Measurements from ENCODE around the gene ZMYM4.

The ZMYM4 gene

DNA sequence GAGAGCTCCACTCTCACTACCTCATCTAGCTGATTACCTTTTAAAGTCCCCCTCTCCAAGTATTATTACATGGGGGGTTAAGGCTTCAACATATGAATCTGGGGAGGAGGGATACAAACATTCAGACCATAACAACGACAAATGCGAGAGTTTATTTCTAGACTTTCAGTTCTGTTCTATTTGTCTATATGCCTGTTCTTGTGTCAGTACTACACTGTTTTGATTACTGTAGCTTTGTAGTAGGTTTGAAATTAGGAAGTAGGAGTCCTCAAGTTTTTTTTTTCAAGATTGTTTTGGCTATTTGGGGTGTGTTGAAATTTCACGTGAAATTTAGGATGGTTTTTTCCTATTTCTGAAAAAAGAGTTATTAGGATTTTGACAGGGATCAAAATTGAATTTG, 16.3 kb downstream of the ZMYM4 start:
- H3K4me3 ChIP-seq (ENCODE audit: low read depth, low read length), result no peak overlapping the region
- TF ChIP-seq CTCF (IDR thresholded peaks at IDR 0.05; ENCODE audit: low read depth, low read length), result no peak
- no peak for TF ChIP-seq MAX (IDR thresholded peaks at IDR 0.05; ENCODE audit: low read depth, low read length)
- TF ChIP-seq POLR2A (IDR thresholded peaks at IDR 0.05; ENCODE audit: extremely low read depth, insufficient read length), result no peak
- TF ChIP-seq MYC (IDR thresholded peaks at IDR 0.05; ENCODE audit: low read depth, low read length), result no peak
- DNase-seq (ENCODE audit: low read depth), result no peak

DNA sequence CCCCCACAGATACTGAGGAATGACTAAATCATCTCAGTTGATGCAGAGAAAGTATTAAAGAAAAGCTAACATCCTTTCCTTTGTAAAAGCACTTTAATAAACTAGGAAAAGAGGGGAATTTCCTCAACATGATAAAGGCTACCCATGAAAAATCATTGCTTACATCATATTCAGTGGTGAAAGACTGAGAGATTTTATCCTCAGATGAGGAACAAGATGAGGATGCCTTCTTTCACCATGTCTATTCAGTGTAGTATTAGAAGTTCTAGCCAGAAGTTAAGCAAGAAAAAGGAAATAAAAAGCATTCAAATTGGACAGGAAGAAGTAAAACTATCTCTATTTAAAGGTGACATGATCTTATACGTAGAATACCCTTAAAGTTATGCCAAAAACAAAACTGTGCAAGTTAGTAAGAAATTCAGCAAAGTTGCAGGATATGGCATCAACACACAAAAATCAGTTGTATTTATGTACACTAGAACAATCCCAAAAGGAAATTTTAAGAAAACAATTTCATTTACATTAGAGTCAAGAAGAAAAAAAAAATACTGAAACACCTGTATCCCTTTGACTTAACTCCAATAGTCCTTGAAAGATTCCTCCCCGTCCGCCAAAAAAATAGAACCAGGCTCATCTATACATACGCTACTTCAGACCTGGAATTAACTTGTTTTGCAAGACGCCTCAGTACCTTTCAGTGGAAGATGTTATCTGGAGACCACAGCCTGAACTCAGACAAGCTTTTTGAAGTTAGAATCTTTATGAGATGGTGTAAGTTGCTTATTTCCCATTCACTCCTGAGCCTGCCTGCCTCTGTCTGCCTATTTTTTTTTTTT, 17.5 kb downstream of the ZMYM4 start:
- no peak for DNase-seq (ENCODE audit: low read depth)
- no peak overlapping the region for H3K4me3 ChIP-seq (ENCODE audit: low read depth, low read length)
- TF ChIP-seq MAX (IDR thresholded peaks at IDR 0.05; ENCODE audit: low read depth, low read length) (no peak), CTCF (IDR thresholded peaks at IDR 0.05; ENCODE audit: low read depth, low read length) (no peak), MYC (IDR thresholded peaks at IDR 0.05; ENCODE audit: low read depth, low read length) (no peak), POLR2A (IDR thresholded peaks at IDR 0.05; ENCODE audit: extremely low read depth, insufficient read length) (no peak)

DNA sequence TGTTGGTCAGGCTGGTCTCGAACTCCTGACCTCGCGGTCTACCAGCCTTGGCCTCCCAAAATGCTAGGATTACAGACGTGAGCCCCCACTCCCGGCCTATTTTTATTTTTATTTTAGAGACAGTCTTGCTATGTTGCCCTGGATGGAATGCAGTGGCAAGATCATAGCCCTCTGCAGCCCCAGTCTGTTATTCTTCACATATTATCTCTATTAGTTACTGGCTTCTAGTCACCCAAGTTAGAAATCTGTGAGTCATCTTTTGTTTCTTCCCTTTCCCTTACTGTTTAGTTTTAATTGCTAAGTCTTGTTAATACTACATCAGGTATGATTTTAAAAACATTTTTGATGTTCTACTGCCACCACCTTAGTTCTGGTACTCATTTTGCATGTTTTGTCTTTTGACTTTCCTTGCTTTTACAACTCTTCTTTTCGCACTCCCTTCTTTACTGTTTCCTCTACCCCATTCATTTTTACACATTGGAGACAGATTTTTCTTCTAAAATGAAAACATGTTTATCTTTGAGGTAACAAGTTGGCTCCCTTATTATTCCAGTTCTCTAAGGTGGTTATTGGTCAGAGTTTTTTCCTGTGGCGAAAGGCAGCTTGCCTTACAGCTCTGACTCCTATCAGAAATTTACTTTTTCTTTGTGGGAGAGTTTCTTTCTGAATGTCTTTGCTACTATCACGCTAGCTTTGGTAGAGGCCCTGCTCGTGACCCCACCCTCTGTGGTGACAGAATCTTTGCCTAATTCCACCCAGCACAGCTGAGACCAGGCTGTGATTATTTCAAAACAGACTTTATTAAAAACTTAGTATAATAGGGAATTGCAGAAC, 19.5 kb downstream of the ZMYM4 start:
- no peak for DNase-seq (ENCODE audit: low read depth)
- TF ChIP-seq POLR2A (IDR thresholded peaks at IDR 0.05; ENCODE audit: extremely low read depth, insufficient read length) (no peak), CTCF (IDR thresholded peaks at IDR 0.05; ENCODE audit: low read depth, low read length) (no peak), MAX (IDR thresholded peaks at IDR 0.05; ENCODE audit: low read depth, low read length) (no peak), MYC (IDR thresholded peaks at IDR 0.05; ENCODE audit: low read depth, low read length) (no peak)

GRCh38 chr1:35288761-35289160, 20.3 kb downstream of the ZMYM4 start:
- no peak for DNase-seq (ENCODE audit: low read depth)
- TF ChIP-seq MAX (IDR thresholded peaks at IDR 0.05; ENCODE audit: low read depth, low read length), result no peak
- no peak for TF ChIP-seq MYC (IDR thresholded peaks at IDR 0.05; ENCODE audit: low read depth, low read length)
- TF ChIP-seq POLR2A (IDR thresholded peaks at IDR 0.05; ENCODE audit: extremely low read depth, insufficient read length), result no peak
- no peak for TF ChIP-seq CTCF (IDR thresholded peaks at IDR 0.05; ENCODE audit: low read depth, low read length)
- H3K4me3 ChIP-seq (ENCODE audit: low read depth, low read length), result no peak overlapping the region

More for the DNA sequence above, 19.5 kb downstream of the ZMYM4 start:
- no peak overlapping the region for H3K4me3 ChIP-seq (ENCODE audit: low read depth, low read length)

DNA sequence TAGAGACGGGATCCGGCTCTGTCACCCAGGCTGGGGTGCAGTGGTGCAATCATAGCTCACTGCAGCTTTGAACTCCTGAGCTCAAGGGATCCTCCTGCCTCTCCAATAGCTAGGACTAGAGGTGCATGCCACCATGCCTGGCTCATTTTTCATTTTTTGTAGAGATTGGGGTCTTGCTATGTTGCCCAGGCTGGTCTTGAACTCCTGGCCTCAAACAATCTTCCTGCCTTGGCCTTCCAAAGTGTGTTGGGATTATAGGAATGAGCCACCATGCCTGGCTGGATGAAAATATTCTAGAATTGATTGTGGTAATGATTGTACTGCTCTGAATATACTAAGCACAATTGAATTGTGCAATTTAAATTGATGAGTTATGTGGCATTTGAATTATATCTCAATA, 21.9 kb downstream of the ZMYM4 start:
- TF ChIP-seq MAX (IDR thresholded peaks at IDR 0.05; ENCODE audit: low read depth, low read length) (no peak), POLR2A (IDR thresholded peaks at IDR 0.05; ENCODE audit: extremely low read depth, insufficient read length) (no peak), CTCF (IDR thresholded peaks at IDR 0.05; ENCODE audit: low read depth, low read length) (no peak), MYC (IDR thresholded peaks at IDR 0.05; ENCODE audit: low read depth, low read length) (no peak)
- H3K4me3 ChIP-seq (ENCODE audit: low read depth, low read length), result no peak overlapping the region
- no peak for DNase-seq (ENCODE audit: low read depth)

Data from NB4 (cell line).